SK-N-SH (cell line): ENCODE results near the gene TMEM232. TPM values are rescaled to one million over a fixed set of nuclear protein-coding genes. Genes with fewer than 3 reads are reported as not detected.

ENCODE experiments used
- CTCF ChIA-PET: fragments of 300-600, 350-600 bp; formaldehyde crosslinking; extraction: SDS; loops from one replicate; lab custom pipeline; 2021; lab: Yijun Ruan, JAX
- POLR2A ChIA-PET: fragments of 350-600 bp; sonication (Branson Sonifier 250); formaldehyde crosslinking; extraction: SDS; loops from one replicate; lab custom pipeline; 2020; ENCODE audit warnings: antibody characterized with exemption, inconsistent platforms; lab: Yijun Ruan, JAX
- DNase-seq: peaks from one replicate; pipeline ENCODE4 v3.0.0; 2012
- H2AFZ ChIP-seq: fragments of 200-600 bp; sonication (generic); 2 replicates; pipeline ENCODE4 v1.8.1; 2016; ENCODE audit warnings: antibody characterized with exemption, mild to moderate bottlenecking, low read depth
- H3F3A ChIP-seq: fragments of 200-600 bp; sonication (generic); replicated peaks from 2 replicates; pipeline ENCODE3; 2016; ENCODE audit warnings: antibody characterized with exemption, mild to moderate bottlenecking; ENCODE audit not compliant: insufficient read depth
- H3K27ac ChIP-seq, 2 experiments: fragments of 200-500 bp in 1 of 2; fragments of 200-600 bp in 1 of 2; sonication (Bioruptor generic) in 1 of 2; sonication (generic), shearing (Covaris generic) in 1 of 2; 2 replicates each; pipeline versions ENCODE4 v1.5.1 to v1.6.1; 2014 to 2016; ENCODE audit warnings: low read depth in 2 of 2, inconsistent platforms in 1 of 2, low read length in 1 of 2, mild to moderate bottlenecking in 1 of 2, mixed read lengths in 1 of 2
- H3K27me3 ChIP-seq: fragments of 200-600 bp; sonication (generic), shearing (Covaris generic); 2 replicates; pipeline ENCODE4 v1.6.1; 2016; ENCODE audit warnings: mixed run types; ENCODE audit not compliant: insufficient read depth
- H3K36me3 ChIP-seq, 2 experiments: fragments of 200-500 bp in 1 of 2; fragments of 200-600 bp in 1 of 2; sonication (Bioruptor generic) in 1 of 2; sonication (generic) in 1 of 2; replicated peaks in 1 of 2; 2 replicates each; pipeline versions ENCODE3 to v1.5.1; 2014 to 2016; ENCODE audit warnings: low read length in 1 of 2, mild to moderate bottlenecking in 1 of 2; ENCODE audit not compliant: insufficient read depth in 2 of 2, control insufficient read depth in 1 of 2
- H3K4me1 ChIP-seq, 2 experiments: fragments of 200-500 bp in 1 of 2; fragments of 200-600 bp in 1 of 2; sonication (Bioruptor generic) in 1 of 2; sonication (generic), shearing (Covaris generic) in 1 of 2; 2 replicates each; pipeline versions ENCODE4 v1.5.1 to v1.6.1; 2014 to 2016; ENCODE audit warnings: low read depth in 1 of 2, low read length in 1 of 2, mixed run types in 1 of 2; ENCODE audit not compliant: insufficient read depth in 2 of 2, control insufficient read depth in 1 of 2
- H3K4me2 ChIP-seq: fragments of 200-600 bp; sonication (generic), shearing (Covaris generic); 2 replicates; pipeline ENCODE4 v1.6.1; 2017; ENCODE audit warnings: mixed run types
- H3K4me3 ChIP-seq, 2 experiments: fragments of 200-500 bp in 1 of 2; fragments of 200-600 bp in 1 of 2; sonication (Bioruptor generic) in 1 of 2; sonication (generic), shearing (Covaris generic) in 1 of 2; 2 replicates each; pipeline versions ENCODE4 v1.5.1 to v1.8.1; 2014 to 2016; ENCODE audit warnings: low read depth in 2 of 2, inconsistent platforms in 1 of 2, low read length in 1 of 2, mild to moderate bottlenecking in 1 of 2, mixed read lengths in 1 of 2, moderate library complexity in 1 of 2
- H3K79me2 ChIP-seq: fragments of 200-600 bp; sonication (generic); 2 replicates; pipeline ENCODE4 v1.8.1; 2017; ENCODE audit warnings: mild to moderate bottlenecking; ENCODE audit not compliant: insufficient read depth
- H3K9ac ChIP-seq: fragments of 200-600 bp; sonication (generic); 2 replicates; pipeline ENCODE4 v1.6.1; 2017; ENCODE audit warnings: mixed run types
- H3K9me2 ChIP-seq: fragments of 200-600 bp; sonication (generic); 2 replicates; pipeline ENCODE4 v1.6.1; 2017; ENCODE audit warnings: mixed run types
- H3K9me3 ChIP-seq: fragments of 200-600 bp; sonication (generic); 2 replicates; pipeline ENCODE4 v1.6.1; 2017; ENCODE audit warnings: mixed run types, mild to moderate bottlenecking, moderate library complexity
- H4K20me1 ChIP-seq: fragments of 200-600 bp; sonication (generic); 2 replicates; pipeline ENCODE4 v1.6.1; 2017; ENCODE audit warnings: mild to moderate bottlenecking, mixed run types; ENCODE audit not compliant: insufficient read depth
- ELF1 ChIP-seq: IDR thresholded peaks from 2 replicates; pipeline ENCODE4 v1.4.0; 2012
- EP300 ChIP-seq, 2 experiments: IDR thresholded peaks; 2 replicates each; pipeline versions ENCODE4 v1.4.0 to v1.6.1; 2012; ENCODE audit warnings: borderline replicate concordance in 1 of 2, low read depth in 1 of 2, low read length in 1 of 2
- FOSL2 ChIP-seq: IDR thresholded peaks from 2 replicates; pipeline ENCODE4 v1.4.0; 2012; ENCODE audit warnings: low read depth, mild to moderate bottlenecking, moderate library complexity, borderline replicate concordance
- FOXJ3 ChIP-seq: sonication (generic); formaldehyde crosslinking; IDR thresholded peaks from 2 replicates; pipeline ENCODE4 v1.5.1; 2020; ENCODE audit warnings: mild to moderate bottlenecking, missing genetic modification reagents
- GATA2 ChIP-seq: sonication (generic); formaldehyde crosslinking; IDR thresholded peaks from 2 replicates; pipeline ENCODE4 v1.5.0; 2020; ENCODE audit warnings: mild to moderate bottlenecking, missing genetic modification reagents
- MEF2A ChIP-seq: IDR thresholded peaks from 2 replicates; pipeline ENCODE4 v1.4.0; 2012; ENCODE audit warnings: low read depth, borderline replicate concordance
- NFIC ChIP-seq: IDR thresholded peaks from 2 replicates; pipeline ENCODE4 v1.4.0; 2012; ENCODE audit warnings: borderline replicate concordance
- RAD21 ChIP-seq: IDR thresholded peaks from 2 replicates; pipeline ENCODE4 v1.6.1; 2012; ENCODE audit warnings: mild to moderate bottlenecking, low read length
- RCOR1 ChIP-seq: fragments of 150-350 bp; IDR thresholded peaks from 2 replicates; pipeline ENCODE4 v1.6.1; 2017; ENCODE audit warnings: antibody characterized with exemption, low read length
- SIN3A ChIP-seq: IDR thresholded peaks from 2 replicates; pipeline ENCODE4 v1.6.1; 2012; ENCODE audit warnings: low read depth, mild to moderate bottlenecking, low read length, moderate library complexity, borderline replicate concordance
- SMC3 ChIP-seq: IDR thresholded peaks from 2 replicates; pipeline ENCODE4 v1.6.1; 2012; ENCODE audit warnings: low read depth, low read length, improper control_type of control experiment
- WGBS: methylation state at CpG from one replicate; pipeline ENCODE4 v1.1.6; 2017; ENCODE audit warnings: low lambda C conversion rate; 5-methylcytosine and 5-hydroxymethylcytosine counted together
- polyA plus RNA-seq, 3 experiments: library from polyadenylated mRNA; depleted of rRNA; stranded (reverse); fragments of >200 nt; gene quantifications; 2 replicates each; pipeline ENCODE4 v1.2.3, GENCODE V29; 2012
- TF ChIP-seq, protein P1 (sequence below): fragments of 150-350 bp; IDR thresholded peaks from 2 replicates; pipeline ENCODE4 v1.6.1; 2017; ENCODE audit warnings: antibody characterized with exemption, low read length, low read depth, borderline replicate concordance
- TF ChIP-seq, protein P2 (sequence below): IDR thresholded peaks from 2 replicates; pipeline ENCODE4 v1.4.0; 2012; ENCODE audit warnings: low read depth
- TF ChIP-seq, protein P3 (sequence below): fragments of 200-600 bp; sonication (generic); IDR thresholded peaks from 2 replicates; pipeline ENCODE4 v1.6.1; 2017; ENCODE audit warnings: antibody characterized with exemption, mild to moderate bottlenecking, moderate library complexity
- TF ChIP-seq, protein P4 (sequence below): IDR thresholded peaks from 2 replicates; pipeline ENCODE4 v1.6.1; 2012; ENCODE audit warnings: mild to moderate bottlenecking, low read depth, low read length, moderate library complexity

The TMEM232 gene
- polyA plus RNA-seq, 1 of the 3 experiments (the other 2 are of a cell fraction): 0.66 TPM

DNA sequence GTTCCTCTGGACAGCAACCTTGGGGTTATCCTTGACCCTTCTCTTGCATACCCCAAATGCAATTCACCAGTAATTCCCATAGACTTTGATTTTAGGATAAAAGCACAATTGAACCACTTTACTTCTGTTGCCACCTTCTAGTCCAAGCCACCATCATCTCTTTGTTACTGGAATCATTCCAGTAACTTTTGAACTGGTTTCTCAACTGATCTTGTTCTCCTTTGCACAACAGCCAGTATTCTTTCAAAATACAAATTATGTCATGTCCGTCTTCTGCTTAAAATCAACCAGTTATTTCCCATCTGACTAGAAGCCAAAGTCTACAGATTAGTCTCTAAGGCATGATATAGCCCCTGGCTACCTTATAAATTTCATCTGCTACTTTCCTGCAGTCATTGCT is 33.7 kb upstream of the TMEM232 start:
- POLR2A ChIA-PET: no interaction called here
- Histone ChIP-seq H3K4me1 (no peaks in the 10 kb centered on the region), H3K4me2 (no peak overlapping the region), H3K27ac (no peak overlapping the region), H3K36me3 (peaks cover 63 to 80% of the 10 kb centered on the region in 2 experiments), H3K79me2 (no peaks in the 10 kb centered on the region), H2AFZ (no peak overlapping the region), H3F3A (peaks cover 11% of the 10 kb centered on the region), H3K9ac (no peak overlapping the region), H3K9me3 (no peaks in the 10 kb centered on the region), H3K9me2 (no peaks in the 10 kb centered on the region), H3K4me3 (no peak overlapping the region), H4K20me1 (no peaks in the 10 kb centered on the region), H3K27me3 (no peaks in the 10 kb centered on the region)
- no peak for DNase-seq
- TF ChIP-seq EP300 (IDR thresholded peaks at IDR 0.05; ENCODE audit: borderline replicate concordance in 1 of 2, low read depth in 1 of 2, low read length in 1 of 2): no peak
- no peak for TF ChIP-seq SIN3A
- no peak for TF ChIP-seq NFIC
- TF ChIP-seq, protein P1, sequence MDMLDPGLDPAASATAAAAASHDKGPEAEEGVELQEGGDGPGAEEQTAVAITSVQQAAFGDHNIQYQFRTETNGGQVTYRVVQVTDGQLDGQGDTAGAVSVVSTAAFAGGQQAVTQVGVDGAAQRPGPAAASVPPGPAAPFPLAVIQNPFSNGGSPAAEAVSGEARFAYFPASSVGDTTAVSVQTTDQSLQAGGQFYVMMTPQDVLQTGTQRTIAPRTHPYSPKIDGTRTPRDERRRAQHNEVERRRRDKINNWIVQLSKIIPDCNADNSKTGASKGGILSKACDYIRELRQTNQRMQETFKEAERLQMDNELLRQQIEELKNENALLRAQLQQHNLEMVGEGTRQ: no peak
- no peak for TF ChIP-seq FOXJ3
- TF ChIP-seq, protein P2, sequence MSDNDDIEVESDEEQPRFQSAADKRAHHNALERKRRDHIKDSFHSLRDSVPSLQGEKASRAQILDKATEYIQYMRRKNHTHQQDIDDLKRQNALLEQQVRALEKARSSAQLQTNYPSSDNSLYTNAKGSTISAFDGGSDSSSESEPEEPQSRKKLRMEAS: no peak
- no peak for TF ChIP-seq FOSL2
- TF ChIP-seq MEF2A: no peak
- TF ChIP-seq RCOR1: no peak
- no peak for TF ChIP-seq SMC3
- no peak for TF ChIP-seq ELF1
- no peak for TF ChIP-seq GATA2 (CRISPR knock-in tag)
- CTCF ChIA-PET: no interaction called here
- WGBS: 100% methylated on average over 1 of the region's 1 CpG

DNA sequence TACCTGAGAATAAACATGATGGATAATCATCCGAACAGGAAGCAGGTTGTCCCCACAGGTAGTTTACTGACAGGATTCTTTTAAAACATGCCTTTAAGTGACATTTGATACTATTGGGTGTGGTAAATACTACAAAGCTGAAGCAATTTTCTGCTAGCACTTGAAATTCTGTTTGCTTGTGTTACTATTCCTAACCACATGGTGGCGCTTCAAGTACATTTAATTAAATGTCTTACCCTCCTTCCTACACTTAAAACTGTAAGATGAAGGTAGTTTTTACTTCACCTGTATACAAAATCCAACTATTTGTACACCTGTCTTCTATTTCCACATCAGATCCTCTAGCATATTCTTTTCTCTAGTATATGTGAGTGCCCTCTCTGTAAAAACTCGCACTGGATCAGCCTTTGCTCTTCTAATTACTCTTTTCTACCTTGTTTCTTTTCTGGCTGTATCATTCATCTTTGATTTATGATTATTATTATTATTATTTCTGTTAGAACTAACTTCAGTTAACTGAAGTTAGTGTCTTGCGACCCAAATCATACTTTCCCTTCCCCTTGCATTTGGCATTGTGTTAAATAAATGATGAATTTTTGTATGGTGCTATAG is 30.8 kb upstream of the TMEM232 start:
- H3K4me1 ChIP-seq: no peaks in the 10 kb centered on the region
- no peaks in the 10 kb centered on the region for H3K9me3 ChIP-seq
- no peaks in the 10 kb centered on the region for H3K27me3 ChIP-seq
- H3K27ac ChIP-seq: no peak overlapping the region
- no peaks in the 10 kb centered on the region for H4K20me1 ChIP-seq
- H3F3A ChIP-seq: peaks cover 18% of the 10 kb centered on the region
- no peaks in the 10 kb centered on the region for H3K9me2 ChIP-seq
- TF ChIP-seq, protein P3, sequence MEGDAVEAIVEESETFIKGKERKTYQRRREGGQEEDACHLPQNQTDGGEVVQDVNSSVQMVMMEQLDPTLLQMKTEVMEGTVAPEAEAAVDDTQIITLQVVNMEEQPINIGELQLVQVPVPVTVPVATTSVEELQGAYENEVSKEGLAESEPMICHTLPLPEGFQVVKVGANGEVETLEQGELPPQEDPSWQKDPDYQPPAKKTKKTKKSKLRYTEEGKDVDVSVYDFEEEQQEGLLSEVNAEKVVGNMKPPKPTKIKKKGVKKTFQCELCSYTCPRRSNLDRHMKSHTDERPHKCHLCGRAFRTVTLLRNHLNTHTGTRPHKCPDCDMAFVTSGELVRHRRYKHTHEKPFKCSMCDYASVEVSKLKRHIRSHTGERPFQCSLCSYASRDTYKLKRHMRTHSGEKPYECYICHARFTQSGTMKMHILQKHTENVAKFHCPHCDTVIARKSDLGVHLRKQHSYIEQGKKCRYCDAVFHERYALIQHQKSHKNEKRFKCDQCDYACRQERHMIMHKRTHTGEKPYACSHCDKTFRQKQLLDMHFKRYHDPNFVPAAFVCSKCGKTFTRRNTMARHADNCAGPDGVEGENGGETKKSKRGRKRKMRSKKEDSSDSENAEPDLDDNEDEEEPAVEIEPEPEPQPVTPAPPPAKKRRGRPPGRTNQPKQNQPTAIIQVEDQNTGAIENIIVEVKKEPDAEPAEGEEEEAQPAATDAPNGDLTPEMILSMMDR: peak; percentile 81
- peak; percentile 48 for TF ChIP-seq SMC3
- TF ChIP-seq RAD21: peak; percentile 81
- no peak for TF ChIP-seq FOSL2
- TF ChIP-seq, protein P4, sequence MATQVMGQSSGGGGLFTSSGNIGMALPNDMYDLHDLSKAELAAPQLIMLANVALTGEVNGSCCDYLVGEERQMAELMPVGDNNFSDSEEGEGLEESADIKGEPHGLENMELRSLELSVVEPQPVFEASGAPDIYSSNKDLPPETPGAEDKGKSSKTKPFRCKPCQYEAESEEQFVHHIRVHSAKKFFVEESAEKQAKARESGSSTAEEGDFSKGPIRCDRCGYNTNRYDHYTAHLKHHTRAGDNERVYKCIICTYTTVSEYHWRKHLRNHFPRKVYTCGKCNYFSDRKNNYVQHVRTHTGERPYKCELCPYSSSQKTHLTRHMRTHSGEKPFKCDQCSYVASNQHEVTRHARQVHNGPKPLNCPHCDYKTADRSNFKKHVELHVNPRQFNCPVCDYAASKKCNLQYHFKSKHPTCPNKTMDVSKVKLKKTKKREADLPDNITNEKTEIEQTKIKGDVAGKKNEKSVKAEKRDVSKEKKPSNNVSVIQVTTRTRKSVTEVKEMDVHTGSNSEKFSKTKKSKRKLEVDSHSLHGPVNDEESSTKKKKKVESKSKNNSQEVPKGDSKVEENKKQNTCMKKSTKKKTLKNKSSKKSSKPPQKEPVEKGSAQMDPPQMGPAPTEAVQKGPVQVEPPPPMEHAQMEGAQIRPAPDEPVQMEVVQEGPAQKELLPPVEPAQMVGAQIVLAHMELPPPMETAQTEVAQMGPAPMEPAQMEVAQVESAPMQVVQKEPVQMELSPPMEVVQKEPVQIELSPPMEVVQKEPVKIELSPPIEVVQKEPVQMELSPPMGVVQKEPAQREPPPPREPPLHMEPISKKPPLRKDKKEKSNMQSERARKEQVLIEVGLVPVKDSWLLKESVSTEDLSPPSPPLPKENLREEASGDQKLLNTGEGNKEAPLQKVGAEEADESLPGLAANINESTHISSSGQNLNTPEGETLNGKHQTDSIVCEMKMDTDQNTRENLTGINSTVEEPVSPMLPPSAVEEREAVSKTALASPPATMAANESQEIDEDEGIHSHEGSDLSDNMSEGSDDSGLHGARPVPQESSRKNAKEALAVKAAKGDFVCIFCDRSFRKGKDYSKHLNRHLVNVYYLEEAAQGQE: no peak
- TF ChIP-seq, all 33 proteins: peak for 3
- DNase-seq: no peak
- Histone ChIP-seq H3K79me2 (no peaks in the 10 kb centered on the region), H3K36me3 (peaks cover 58 to 89% of the 10 kb centered on the region in 2 experiments), H2AFZ (no peak overlapping the region), H3K9ac (no peak overlapping the region), H3K4me3 (no peak overlapping the region), H3K4me2 (no peak overlapping the region)
- POLR2A ChIA-PET: no interaction called here
- CTCF ChIA-PET: interaction anchor here (0.6 to 2.2 kb wide), 20 partner anchors 9 to 1408 kb away, joined by 3 to 22 read pairs (median 4); no protein-coding TSS in a partner anchor
- WGBS: 49% methylated on average over 4 of the region's 4 CpGs
